Gastroesophageal sphincter (tissue), 4 donors: ENCODE data around the gene TMEM37. TPM values are rescaled to one million over a fixed set of nuclear protein-coding genes. Genes with fewer than 3 reads are reported as not detected.

ENCODE experiments used
- ATAC-seq: fragments of 150-250 bp; one replicate; pipeline ENCODE4 v1.9.1; 2016; ENCODE audit warnings: mild to moderate bottlenecking, moderate library complexity
- H3K27ac ChIP-seq, 4 donors: fragments of 200-600 bp; sonication (generic) in 3 of 4; 1 replicate in 3 of 4; 2 replicates in 1 of 4; pipeline ENCODE4 v1.5.1; 2016 to 2019
- H3K27me3 ChIP-seq: fragments of 200-600 bp; sonication (generic); one replicate; pipeline ENCODE4 v1.5.1; 2019
- H3K36me3 ChIP-seq, 2 donors: fragments of 200-600 bp; sonication (generic); one replicate each; pipeline ENCODE4 v1.5.1; 2019; ENCODE audit warnings: control low read depth in 1 of 2
- H3K4me1 ChIP-seq, 3 donors: fragments of 200-600 bp; sonication (generic); 1 replicate in 2 of 3; 2 replicates in 1 of 3; pipeline ENCODE4 v1.5.1; 2016 to 2019; ENCODE audit warnings: control low read depth in 2 of 3
- H3K4me3 ChIP-seq, 2 donors: fragments of 200-600 bp; sonication (generic); one replicate each; pipeline ENCODE4 v1.5.1; 2019; ENCODE audit warnings: mild to moderate bottlenecking in 1 of 2, moderate library complexity in 1 of 2
- H3K9me3 ChIP-seq, 3 donors: fragments of 200-600 bp; sonication (generic); one replicate each; pipeline ENCODE4 v1.5.1; 2017 to 2019; ENCODE audit warnings: control low read depth in 2 of 3
- CTCF ChIP-seq, 4 experiments: fragments of 200-600 bp in 2 of 4; fragments of 450-650 bp in 2 of 4; sonication (generic) in 1 of 4; IDR thresholded peaks; one replicate each; pipeline ENCODE4 v1.5.1; 2017 to 2019; ENCODE audit warnings: antibody characterized with exemption in 4 of 4, mild to moderate bottlenecking in 2 of 4, moderate library complexity in 2 of 4
- EP300 ChIP-seq: sonication (generic); formaldehyde crosslinking; IDR thresholded peaks from one replicate; pipeline ENCODE4 v1.6.1; 2017; ENCODE audit warnings: antibody characterized with exemption, mild to moderate bottlenecking
- POLR2A ChIP-seq, 2 donors: fragments of 450-650 bp; IDR thresholded peaks; one replicate each; pipeline ENCODE4 v1.6.1; 2017; ENCODE audit warnings: antibody characterized with exemption in 2 of 2, mild to moderate bottlenecking in 2 of 2, moderate library complexity in 1 of 2
- POLR2AphosphoS5 ChIP-seq: sonication (generic); formaldehyde crosslinking; IDR thresholded peaks from one replicate; pipeline ENCODE4 v1.6.1; 2017; ENCODE audit warnings: antibody characterized with exemption
- WGBS, 2 donors: methylation state at CpG; one replicate each; pipeline ENCODE4 v1.1.5; 2018; ENCODE audit warnings: low coverage in 1 of 2; 5-methylcytosine and 5-hydroxymethylcytosine counted together
- total RNA-seq, 4 donors: library from RNA; depleted of rRNA; stranded (reverse); fragments of >200 nt; gene quantifications; one replicate each; pipeline ENCODE4 v1.1.0, GENCODE V29; 2016

The TMEM37 gene
- total RNA-seq, 4 donors from 2014 or later, result 3.0 to 8.1 (median 5.2) TPM; not detected in 1

GRCh38 chr2:119433636-119434327 lies 2.1 kb downstream of the TMEM37 start:
- H3K36me3 ChIP-seq, result no peaks in the 10 kb centered on the region
- no peaks in the 10 kb centered on the region for H3K27me3 ChIP-seq
- 86 to 93% methylated on average over 8 to 10 of the region's 10 CpGs for WGBS, 2 donors

GRCh38 chr2:119434664-119435063 lies 3.0 kb downstream of the TMEM37 start:
- Histone ChIP-seq H3K9me3 (no peaks in the 10 kb centered on the region), H3K36me3 (no peaks in the 10 kb centered on the region), H3K27me3 (no peaks in the 10 kb centered on the region), H3K4me1 (peaks cover 0 to 24% (median 8%) of the 10 kb centered on the region in 3 donors), H3K27ac (no peak overlapping the region), H3K4me3 (no peak overlapping the region)
- 67 to 92% methylated on average over 2 of the region's 6 CpGs for WGBS, 2 donors
- ATAC-seq, result no peak
- no peak for TF ChIP-seq POLR2A (IDR thresholded peaks at IDR 0.05)
- no peak for TF ChIP-seq CTCF (IDR thresholded peaks at IDR 0.05)
- no peak for TF ChIP-seq POLR2AphosphoS5
- no peak for TF ChIP-seq EP300

More at GRCh38 chr2:119433636-119434327, 2.1 kb downstream of the TMEM37 start:
- H3K4me1 ChIP-seq, result peaks cover 0 to 24% (median 8%) of the 10 kb centered on the region in 3 donors
- no peak for ATAC-seq
- no peak overlapping the region for H3K27ac ChIP-seq
- no peak for TF ChIP-seq POLR2A (IDR thresholded peaks at IDR 0.05)
- no peaks in the 10 kb centered on the region for H3K9me3 ChIP-seq
- H3K4me3 ChIP-seq, result no peak overlapping the region

GRCh38 chr2:119435081-119435952 lies 3.7 kb downstream of the TMEM37 start:
- ATAC-seq, result no peak
- WGBS, 2 donors, result 80 to 100% methylated on average over 2 of the region's 6 CpGs
- Histone ChIP-seq H3K36me3 (no peaks in the 10 kb centered on the region), H3K27me3 (no peaks in the 10 kb centered on the region), H3K4me3 (no peak overlapping the region), H3K27ac (no peak overlapping the region), H3K4me1 (peaks cover 0 to 24% (median 8%) of the 10 kb centered on the region in 3 donors), H3K9me3 (no peaks in the 10 kb centered on the region)
- TF ChIP-seq POLR2A (IDR thresholded peaks at IDR 0.05), result no peak

GRCh38 chr2:119435953-119436297 lies 4.3 kb downstream of the TMEM37 start:
- peaks cover 0 to 24% (median 8%) of the 10 kb centered on the region in 3 donors for H3K4me1 ChIP-seq
- H3K9me3 ChIP-seq, result no peaks in the 10 kb centered on the region
- H3K36me3 ChIP-seq, result no peaks in the 10 kb centered on the region
- no peak overlapping the region for H3K27ac ChIP-seq
- TF ChIP-seq EP300 (no peak), POLR2AphosphoS5 (no peak), CTCF (IDR thresholded peaks at IDR 0.05) (no peak), POLR2A (IDR thresholded peaks at IDR 0.05) (no peak)
- no peaks in the 10 kb centered on the region for H3K27me3 ChIP-seq
- ATAC-seq, result no peak
- no peak overlapping the region for H3K4me3 ChIP-seq
- 77 to 89% methylated on average over 3 to 5 of the region's 7 CpGs for WGBS, 2 donors

GRCh38 chr2:119436993-119437772 lies 5.5 kb downstream of the TMEM37 start:
- Histone ChIP-seq H3K27me3 (no peaks in the 10 kb centered on the region), H3K27ac (no peak overlapping the region), H3K4me3 (no peak overlapping the region), H3K4me1 (peaks cover 0 to 11% (median 5%) of the 10 kb centered on the region in 3 donors), H3K36me3 (no peaks in the 10 kb centered on the region), H3K9me3 (no peaks in the 10 kb centered on the region)
- no peak for TF ChIP-seq EP300
- WGBS, 2 donors, result 100% methylated on average over 8 of the region's 22 CpGs; no CpG with 5 or more reads in 1 of the 2 donors
- no peak for ATAC-seq

- H3K27ac ChIP-seq, result no peak overlapping the region
- no peaks in the 10 kb centered on the region for H3K9me3 ChIP-seq
- TF ChIP-seq POLR2A (IDR thresholded peaks at IDR 0.05), result no peak
- no peak for TF ChIP-seq POLR2AphosphoS5
- no peak for TF ChIP-seq CTCF (IDR thresholded peaks at IDR 0.05)
- no peak for TF ChIP-seq EP300
- no peak for ATAC-seq
- H3K4me3 ChIP-seq, result no peak overlapping the region
- no peaks in the 10 kb centered on the region for H3K36me3 ChIP-seq
- 75 to 100% methylated on average over 2 of the region's 6 CpGs for whole genome bisulfite sequencing, 2 donors
- H3K27me3 ChIP-seq, result no peaks in the 10 kb centered on the region
- peaks cover 0 to 1% (median 0%) of the 10 kb centered on the region in 3 donors for H3K4me1 ChIP-seq
Observed at GRCh38 chr2:119438128-119438656, 6.5 kb downstream of the TMEM37 start.
